ENCODE data around the gene NFKB1.

GRCh38 chr4:102633100-102633499 lies 131.9 kb downstream of the NFKB1 start:
- TF ChIP-seq CTCF (IDR thresholded peaks at IDR 0.05; ENCODE audit: insufficient read depth, low read length, poor library complexity, severe bottlenecking) = no peak
- TF ChIP-seq EZH2phosphoT487 (conservative IDR thresholded peaks at IDR 0.05; ENCODE audit: low read length) = no peak

All from SU-DHL-6 (cell line).